Endometrial microvascular endothelial cells (primary cell): ENCODE data around the gene ZNF609. TPM values are rescaled to one million over a fixed set of nuclear protein-coding genes. Genes with fewer than 3 reads are reported as not detected.

Experiments used
- in situ Hi-C: cut with HindIII; loops from 2 replicates; pipeline ENCODE4 v1.10.0; 2017; ENCODE audit warnings: low sequenced_read_pairs, low pct_unique_long_range_greater_than_20kb; ENCODE audit errors: inconsistent ontology term
- total RNA-seq: library from RNA; depleted of rRNA; stranded (reverse); fragments of >200 nt; gene quantifications from one replicate; pipeline ENCODE4 v1.2.3, GENCODE V29; 2015; ENCODE audit errors: inconsistent ontology term

ZNF609 gene
- total RNA-seq, 1 donor from 2014 or later, result 21.0 TPM

DNA sequence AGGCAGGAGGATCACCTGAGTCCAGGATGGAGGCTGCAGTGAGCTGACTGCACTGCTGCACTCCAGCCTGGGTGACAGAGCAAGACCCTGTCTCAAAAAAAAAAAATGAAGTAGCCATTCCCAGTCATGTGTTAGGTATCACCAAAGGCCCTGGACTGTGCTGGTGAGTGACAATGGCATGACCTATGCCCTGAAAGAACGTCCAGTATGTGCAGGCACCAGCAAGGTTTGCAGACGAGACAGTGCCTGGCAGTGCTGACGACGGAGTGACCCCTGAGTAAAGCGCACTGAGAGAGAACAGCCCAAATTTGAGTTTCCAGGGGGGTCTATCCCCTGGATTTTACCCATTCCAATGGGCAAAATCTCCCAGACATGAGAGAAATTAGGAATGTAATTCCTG, 269.8 kb downstream of the ZNF609 start:
- in situ Hi-C loops, result no loop called here

GRCh38 chr15:64731012-64731804, 270.8 kb downstream of the ZNF609 start:
- in situ Hi-C loops, result no loop called here

DNA sequence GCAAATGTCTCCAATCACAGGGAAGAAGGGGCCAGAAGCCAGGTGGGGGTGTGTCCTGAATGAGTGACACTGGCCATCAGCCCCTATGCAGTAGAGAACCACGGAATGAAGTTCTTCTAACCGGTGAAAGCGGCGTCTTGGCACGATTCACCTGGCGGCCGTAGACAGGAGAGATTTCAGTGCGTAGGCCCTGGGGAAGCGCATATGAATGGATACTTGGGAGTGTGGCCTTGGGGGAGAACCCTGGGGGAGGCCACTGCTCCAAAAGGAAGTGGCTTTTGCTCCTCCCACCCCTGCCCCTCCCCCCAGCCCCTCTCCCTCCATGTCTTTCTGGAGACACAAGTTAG, 271.4 kb downstream of the ZNF609 start:
- in situ Hi-C loops, result no loop called here

- in situ Hi-C loops, result no loop called here
Measured at GRCh38 chr15:64732156-64732860, 271.9 kb downstream of the ZNF609 start.

Other genes with a start within 250 kb of the ZNF609 start
- gene CSNK1G1, start 104.4 kb upstream of the ZNF609 start, total RNA-seq, result 31.8 TPM
- gene PCLAF, start 79.1 kb upstream of the ZNF609 start, total RNA-seq, result 58.3 TPM
- 7.0 TPM for gene TRIP4, start 72.7 kb upstream of the ZNF609 start, total RNA-seq